ENCODE results near the gene ASB2. TPM values are rescaled to one million over a fixed set of nuclear protein-coding genes. Genes with fewer than 3 reads are reported as not detected.

ASB2 gene
- total and polyA plus RNA-seq, 2 of the 13 experiments (the other 11 are each of a cell fraction or from before 2014, with no cell fraction given), result 0.82 to 4.1 TPM

- TF ChIP-seq ZHX1 (CRISPR knock-in tag; IDR thresholded peaks at IDR 0.05; ENCODE audit: low read depth) (no peak), ZNF205 (CRISPR knock-in tag; IDR thresholded peaks at IDR 0.05) (no peak), NFYB (CRISPR knock-in tag; IDR thresholded peaks at IDR 0.05) (no peak), ZNF451 (CRISPR knock-in tag; IDR thresholded peaks at IDR 0.05) (no peak), GPN1 (CRISPR knock-in tag; IDR thresholded peaks at IDR 0.05; ENCODE audit: borderline replicate concordance) (no peak), ZNF709 (CRISPR knock-in tag; IDR thresholded peaks at IDR 0.05) (no peak)
Observed at GRCh38 chr14:93984070-93984469, 7.7 kb upstream of the ASB2 start (continued).

- POLR2A ChIA-PET, result interaction anchor here (1.0 to 2.3 kb wide), 5 partner anchors 10 to 40 kb away, joined by 3 to 16 read pairs (median 3); no protein-coding TSS in a partner anchor
- FAIRE-seq (no peak), DNase-seq (ENCODE audit: low spot score) (no peak), ATAC-seq (no peak)
- peaks cover 48% of the 10 kb centered on the region for H3K4me1 ChIP-seq (ENCODE audit: insufficient read depth, low read length)
- H3K4me2 ChIP-seq (ENCODE audit: low read depth, low read length), result no peak overlapping the region
- H3K36me3 ChIP-seq (replicated peaks in 1 of 2; ENCODE audit: control insufficient read depth in 1 of 2, insufficient read depth in 2 of 2, low read length in 2 of 2), result no peaks in the 10 kb centered on the region
- TF ChIP-seq PCBP2 (optimal IDR thresholded peaks at IDR 0.05; ENCODE audit: low read depth, low read length, poor library complexity, severe bottlenecking) (no peak), CC2D1A (CRISPR knock-in tag; IDR thresholded peaks at IDR 0.05) (no peak), PHF8 (CRISPR knock-in tag; IDR thresholded peaks at IDR 0.05) (no peak), ZNF260 (CRISPR knock-in tag; IDR thresholded peaks at IDR 0.05; ENCODE audit: borderline replicate concordance, low read depth) (no peak), ZNF451 (CRISPR knock-in tag; IDR thresholded peaks at IDR 0.05) (no peak), SP4 (CRISPR knock-in tag; IDR thresholded peaks at IDR 0.05) (no peak), MTERF4 (CRISPR knock-in tag; IDR thresholded peaks at IDR 0.05) (no peak), RBM22 (optimal IDR thresholded peaks at IDR 0.05; ENCODE audit: low read length) (no peak), HMGXB4 (CRISPR knock-in tag; IDR thresholded peaks at IDR 0.05; ENCODE audit: borderline replicate concordance in 1 of 2, low read depth in 1 of 2) (no peak), CHCHD3 (CRISPR knock-in tag; IDR thresholded peaks at IDR 0.05) (no peak), ZSCAN29 (CRISPR knock-in tag; conservative IDR thresholded peaks at IDR 0.05) (no peak), TOE1 (CRISPR knock-in tag; IDR thresholded peaks at IDR 0.05) (no peak), HOXA5 (CRISPR knock-in tag; IDR thresholded peaks at IDR 0.05) (no peak)
- CTCF ChIA-PET (ENCODE audit: low intra/inter-chr PET ratio, low total read pairs), result no interaction called here
- no peaks in the 10 kb centered on the region for H4K20me1 ChIP-seq (ENCODE audit: insufficient read depth, low read length)
- WGBS (ENCODE audit: low lambda C conversion rate), result 16% methylated on average over 7 of the region's 10 CpGs
- H3K79me2 ChIP-seq (ENCODE audit: insufficient read depth, low read length), result no peaks in the 10 kb centered on the region
- H3K4me3 ChIP-seq (replicated peaks in 1 of 3; ENCODE audit: insufficient read depth in 1 of 3, low read depth in 2 of 3, low read length in 3 of 3), result no peak overlapping the region
- no peak overlapping the region for H3K9ac ChIP-seq (ENCODE audit: insufficient read depth, low read depth, low read length)
- no peaks in the 10 kb centered on the region for H3K9me3 ChIP-seq (ENCODE audit: low read length)
- H3K27me3 ChIP-seq (ENCODE audit: control insufficient read depth in 1 of 2, insufficient read depth in 2 of 2, low read length in 2 of 2), result peaks cover 3 to 20% of the 10 kb centered on the region in 2 experiments
- BruUV-seq (replicated peaks), result no TSS peak
- H3K27ac ChIP-seq (ENCODE audit: extremely low read length, insufficient read depth, low read length), result no peak overlapping the region
- in situ Hi-C loops (cut with HindIII; ENCODE audit: extremely low pct_ligation_motif_present, low pct_unique_long_range_greater_than_20kb), result no loop called here
- intact Hi-C loops (cut with micrococcal nuclease; ENCODE audit: unreplicated experiment), result no loop called here
- H2AFZ ChIP-seq (ENCODE audit: low read length), result no peak overlapping the region
Observed at GRCh38 chr14:93982230-93983007, 6.0 kb upstream of the ASB2 start.
